K562 (cell line): ENCODE results near the gene UBXN11. TPM values are rescaled to one million over a fixed set of nuclear protein-coding genes. Genes with fewer than 3 reads are reported as not detected.

Source experiments
- ATAC-seq: fragments of 200-7000 bp; cut with Tn5 transposase; 3 replicates; pipeline ENCODE4 v1.9.1; 2020; ENCODE audit warnings: moderate library complexity
- BruUV-seq: library from RNA; stranded (reverse); fragments of 400-500 nt; replicated peaks from 2 replicates; lab custom pipeline; 2021; lab: Mats Ljungman, UMichigan
- CTCF ChIA-PET: fragments of 300-600 bp; formaldehyde crosslinking; extraction: SDS; loops from one replicate; lab custom pipeline; 2021; ENCODE audit warnings: low intra/inter-chr PET ratio; lab: Yijun Ruan, JAX
- POLR2A ChIA-PET: fragments of 300-600, 350-650 bp; sonication (Branson Sonifier 250); formaldehyde crosslinking; extraction: SDS; loops from one replicate; lab custom pipeline; 2021; ENCODE audit warnings: antibody characterized with exemption, inconsistent platforms; lab: Yijun Ruan, JAX
- DNase-seq, 4 experiments: peaks; one replicate each; pipeline versions ENCODE4 v3.0.0 to v3.0.0-alpha.2; 2011 to 2018; ENCODE audit warnings: low spot score in 3 of 4, mixed read lengths in 3 of 4; ENCODE audit errors: extremely low read depth in 1 of 4
- FAIRE-seq: peaks from 2 replicates; lab custom pipeline; 2011; peaks lifted over from hg19 to GRCh38; lab: Jason Lieb, UNC
- H2AFZ ChIP-seq: 2 replicates; pipeline ENCODE4 v1.6.0; 2011; ENCODE audit warnings: low read depth, low read length, control low read depth, inconsistent platforms
- H3K27ac ChIP-seq: fragments of 200-600 bp; 3 replicates; pipeline ENCODE4 v1.8.0; 2011; ENCODE audit warnings: low read depth, mild to moderate bottlenecking, control low read depth, inconsistent platforms, low read length, moderate library complexity, mixed read lengths; ENCODE audit errors: extremely low read depth
- H3K27me3 ChIP-seq, 2 experiments: fragments of 300-600 bp in 1 of 2; 2 replicates in 1 of 2; 3 replicates in 1 of 2; pipeline versions ENCODE4 v1.6.0 to v1.8.0; 2011; ENCODE audit warnings: inconsistent platforms in 2 of 2, low read length in 2 of 2, mild to moderate bottlenecking in 1 of 2, mixed read lengths in 1 of 2, moderate library complexity in 1 of 2; ENCODE audit not compliant: control insufficient read depth in 2 of 2, insufficient read depth in 2 of 2
- H3K36me3 ChIP-seq: fragments of 300-600 bp; 3 replicates; pipeline ENCODE4 v1.8.0; 2011; ENCODE audit warnings: mild to moderate bottlenecking, low read length, inconsistent platforms; ENCODE audit not compliant: control insufficient read depth, insufficient read depth
- H3K4me1 ChIP-seq, 2 experiments: fragments of 200-600 bp in 1 of 2; replicated peaks in 1 of 2; 2 replicates in 1 of 2; 3 replicates in 1 of 2; pipeline versions ENCODE4 v1.5.1 to v1.8.0; 2011; ENCODE audit warnings: inconsistent platforms in 2 of 2, low read length in 2 of 2, mild to moderate bottlenecking in 1 of 2, mixed read lengths in 1 of 2, moderate library complexity in 1 of 2; ENCODE audit not compliant: control insufficient read depth in 2 of 2, insufficient read depth in 2 of 2
- H3K4me2 ChIP-seq: 2 replicates; pipeline ENCODE4 v1.6.1; 2011; ENCODE audit warnings: low read length, control low read depth, inconsistent platforms, mixed read lengths; ENCODE audit not compliant: insufficient read depth
- H3K4me3 ChIP-seq: fragments of 200-600 bp; sonication (generic), shearing (Covaris generic); 2 replicates; pipeline ENCODE4 v1.5.1; 2016; ENCODE audit warnings: control low read depth, inconsistent platforms
- H3K79me2 ChIP-seq: fragments of 200-600 bp; 3 replicates; pipeline ENCODE4 v1.8.0; 2011; ENCODE audit warnings: low read length, inconsistent platforms; ENCODE audit not compliant: control insufficient read depth, insufficient read depth
- H3K9ac ChIP-seq, 2 experiments: 2 replicates each; pipeline versions ENCODE4 v1.6.0 to v1.6.1; 2011; ENCODE audit warnings: low read depth in 2 of 2, low read length in 2 of 2, control low read depth in 1 of 2, inconsistent platforms in 1 of 2, mild to moderate bottlenecking in 1 of 2, mixed read lengths in 1 of 2; ENCODE audit not compliant: insufficient read depth in 1 of 2
- H3K9me1 ChIP-seq: one replicate; pipeline ENCODE4 v1.6.0; 2011; ENCODE audit warnings: inconsistent platforms, mild to moderate bottlenecking, low read length, moderate library complexity; ENCODE audit not compliant: control insufficient read depth, insufficient read depth
- H3K9me3 ChIP-seq: replicated peaks from 2 replicates; pipeline ENCODE4 v1.5.1; 2011; ENCODE audit warnings: low read depth, low read length, inconsistent platforms; ENCODE audit not compliant: control insufficient read depth, insufficient read depth
- H4K20me1 ChIP-seq: replicated peaks from 2 replicates; pipeline ENCODE4 v1.6.1; 2011; ENCODE audit warnings: low read length, inconsistent platforms, mixed read lengths; ENCODE audit not compliant: control insufficient read depth, insufficient read depth
- FOXJ3 ChIP-seq: sonication (generic); formaldehyde crosslinking; IDR thresholded peaks from 2 replicates; pipeline ENCODE4 v1.4.0; 2020; ENCODE audit warnings: mild to moderate bottlenecking, missing genetic modification reagents
- IRF9 ChIP-seq: fragments of 450-650 bp; IDR thresholded peaks from 2 replicates; pipeline ENCODE4 v1.6.1; 2016; ENCODE audit warnings: missing biosample characterization, missing genetic modification characterization
- NCOA2 ChIP-seq, 2 experiments: fragments of 450-650 bp; IDR thresholded peaks; 2 replicates each; pipeline ENCODE4 v1.6.1; 2018; ENCODE audit warnings: mild to moderate bottlenecking in 2 of 2, moderate library complexity in 1 of 2; ENCODE audit not compliant: partially characterized antibody in 2 of 2
- NR0B1 ChIP-seq: fragments of 450-650 bp; IDR thresholded peaks from one replicate; pipeline ENCODE4 v1.6.1; 2018; ENCODE audit warnings: mild to moderate bottlenecking, moderate library complexity; ENCODE audit not compliant: partially characterized antibody
- RBFOX2 ChIP-seq: fragments of 200-400 bp; formaldehyde crosslinking; IDR thresholded peaks from 2 replicates; pipeline ENCODE4 v1.6.1; 2017; ENCODE audit warnings: low read depth, mild to moderate bottlenecking, low read length, moderate library complexity
- SIN3B ChIP-seq: fragments of 450-650 bp; IDR thresholded peaks from 2 replicates; pipeline ENCODE4 v1.6.1; 2017; ENCODE audit warnings: low read depth, mild to moderate bottlenecking, moderate library complexity
- SMAD4 ChIP-seq: fragments of 250-450 bp; sonication (Bioruptor Pico); conservative IDR thresholded peaks from 2 replicates; pipeline ENCODE4 v1.8.0; 2021; ENCODE audit warnings: inconsistent platforms, mild to moderate bottlenecking, moderate library complexity
- SREBF2 ChIP-seq: sonication (generic); formaldehyde crosslinking; IDR thresholded peaks from 2 replicates; pipeline ENCODE4 v1.4.0; 2020; ENCODE audit warnings: mild to moderate bottlenecking, missing genetic modification reagents
- SRSF9 ChIP-seq: fragments of 200-400 bp; formaldehyde crosslinking; IDR thresholded peaks from 2 replicates; pipeline ENCODE4 v1.6.1; 2017; ENCODE audit warnings: low read depth, low read length, borderline replicate concordance
- ZBTB5 ChIP-seq: fragments of 450-650 bp; IDR thresholded peaks from 2 replicates; pipeline ENCODE4 v1.6.1; 2017; ENCODE audit warnings: antibody characterized with exemption
- ZFP91 ChIP-seq: sonication (generic); formaldehyde crosslinking; IDR thresholded peaks from 2 replicates; pipeline ENCODE4 v1.8.0; 2022; ENCODE audit warnings: mild to moderate bottlenecking, missing genetic modification reagents
- ZNF174 ChIP-seq: fragments of 250-450 bp; sonication (Bioruptor Pico); IDR thresholded peaks from 2 replicates; pipeline ENCODE4 v1.4.0; 2020; ENCODE audit warnings: mild to moderate bottlenecking
- ZNF239 ChIP-seq: fragments of 250-450 bp; sonication (Bioruptor Pico); IDR thresholded peaks from 2 replicates; pipeline ENCODE4 v1.4.0; 2020; ENCODE audit warnings: mild to moderate bottlenecking
- ZNF347 ChIP-seq: fragments of 450-650 bp; formaldehyde crosslinking; IDR thresholded peaks from 2 replicates; pipeline ENCODE4 v1.4.0; 2020; ENCODE audit warnings: low read depth, mild to moderate bottlenecking, moderate library complexity
- ZNF766 ChIP-seq: fragments of 200-800 bp; sonication (Bioruptor generic); conservative IDR thresholded peaks from 2 replicates; pipeline ENCODE4 v1.6.1; 2016; ENCODE audit warnings: missing genetic modification characterization, missing compliant biosample characterization
- WGBS: fragments of 100-300 bp; shearing (Covaris generic); methylation state at CpG from one replicate; pipeline ENCODE4 v1.1.6; 2016; ENCODE audit warnings: low coverage, mixed read lengths; ENCODE audit not compliant: insufficient coverage; ENCODE audit errors: missing lambda C conversion rate; 5-methylcytosine and 5-hydroxymethylcytosine counted together
- in situ Hi-C: fragments of 300-500 bp; cut with MboI; formaldehyde crosslinking; loops from 4 replicates; pipeline ENCODE4 v1.15.0; 2018; ENCODE audit warnings: inconsistent platforms, mixed read lengths
- intact Hi-C: fragments of 100-400 bp; cut with micrococcal nuclease; formaldehyde crosslinking; loops from 2 replicates; pipeline ENCODE4 v1.14.2; 2022
- polyA plus RNA-seq, 8 experiments: library from polyadenylated mRNA; depleted of rRNA in 4 of 8; stranded (reverse) in 5 of 8; unstranded in 3 of 8; fragments of >200 nt; fragmentation: Nextera tagmentation in 2 of 8; fragmentation: Illumina TruSeq in 1 of 8; extraction: Ambion mirVana in 2 of 8; extraction: Trizol in 1 of 8; gene quantifications; 2 replicates each; pipeline versions ENCODE4 v1.2.1 to v1.2.3, GENCODE V29; 2011 to 2014; ENCODE audit warnings: inconsistent platforms in 1 of 8, missing spikeins in 1 of 8
- total RNA-seq, 7 experiments: library from RNA; depleted of rRNA in 6 of 7; stranded (reverse); fragments of >200 nt in 6 of 7; fragmentation: Illumina TruSeq in 2 of 7; extraction: Trizol in 2 of 7; gene quantifications; 2 replicates each; pipeline versions ENCODE4 v1.2.1 to v1.2.3, GENCODE V29; 2011 to 2021; ENCODE audit warnings: low replicate concordance in 1 of 7

The UBXN11 gene
- total and polyA plus RNA-seq, 9 of the 15 experiments (the other 6 are each of a cell fraction or from before 2014, with no cell fraction given) = 0.48 to 34.3 (median 11.3) TPM

- Histone ChIP-seq H3K4me1 (peaks cover 84 to 99% of the 10 kb centered on the region in 2 experiments), H3K9ac (peak overlapping the region; percentile 49 to 61), H3K9me1 (no peaks in the 10 kb centered on the region), H3K79me2 (peaks cover 18% of the 10 kb centered on the region; the same call in 2 of the 3 replicates), H3K9me3 (no peaks in the 10 kb centered on the region), H4K20me1 (no peaks in the 10 kb centered on the region), H3K4me2 (peak overlapping the region; percentile 64), H3K4me3 (no peak overlapping the region), H3K27ac (peak overlapping the region; percentile 86), H3K36me3 (peaks cover 35% of the 10 kb centered on the region), H2AFZ (peak overlapping the region; percentile 63), H3K27me3 (no peaks in the 10 kb centered on the region)
- 11% methylated on average over 22 of the region's 22 CpGs for WGBS
- POLR2A ChIA-PET = interaction anchor here (0.6 to 2.1 kb wide), 18 partner anchors 9 to 1550 kb away, joined by 3 to 11 read pairs (median 4); partner anchors contain the start of gene ZNF593
- DNase-seq (peak; percentile 91 to 99 (median 93)), FAIRE-seq (peak; percentile 98), ATAC-seq (peak; percentile 73)
- intact Hi-C loops (loop anchor here (1.0 to 2.0 kb wide), 2 partner anchors 37 to 106 kb away; no protein-coding TSS in a partner anchor), in situ Hi-C loops (loop anchor here (5.0 kb wide), 1 partner anchor 38 kb away; no protein-coding TSS in a partner anchor)
- TSS peak; percentile 35 for BruUV-seq
- CTCF ChIA-PET = interaction anchor here (0.5 to 4.2 kb wide), 7 partner anchors 9 to 295 kb away, joined by 3 to 29 read pairs (median 12); no protein-coding TSS in a partner anchor
- no peak for TF ChIP-seq FOXJ3
- TF ChIP-seq SIN3B = peak; percentile 57; the same call in 1 of the 2 replicates
- TF ChIP-seq RBFOX2 = peak; percentile 32; the same call in 1 of the 2 replicates
- TF ChIP-seq SRSF9 = no peak
- TF ChIP-seq IRF9 (tag) = no peak
- TF ChIP-seq ZBTB5 = no peak
- TF ChIP-seq ZNF766 (CRISPR knock-in tag) = peak; percentile 87
- peak; percentile 68; the same call in 1 of the 2 replicates for TF ChIP-seq ZFP91 (CRISPR knock-in tag)
- TF ChIP-seq SMAD4 (CRISPR knock-in tag) = peak; percentile 83
- TF ChIP-seq ZNF347 (CRISPR knock-in tag) = no peak
- no peak for TF ChIP-seq NCOA2 (IDR thresholded peaks at IDR 0.05; ENCODE audit: partially characterized antibody in 2 of 2)
- TF ChIP-seq ZNF239 (CRISPR knock-in tag) = no peak; the same call in none of the 2 replicates
- TF ChIP-seq ZNF174 (CRISPR knock-in tag) = 0 out of 2 replicates have a peak, but pooled peaks have one; percentile 5
- no peak for TF ChIP-seq SREBF2 (CRISPR knock-in tag)
- TF ChIP-seq NR0B1 = no peak
These were observed 21.7 kb downstream of the UBXN11 start for GRCh38 chr1:26284597-26285347.
